ENCODE data around the gene ZNF620. TPM values are rescaled to one million over a fixed set of nuclear protein-coding genes. Genes with fewer than 3 reads are reported as not detected.

The ZNF620 gene
- polyA plus RNA-seq, 1 donor (not counting 4 experiments of a cell fraction or from before 2014, with no cell fraction given): 0.35 TPM

DNA sequence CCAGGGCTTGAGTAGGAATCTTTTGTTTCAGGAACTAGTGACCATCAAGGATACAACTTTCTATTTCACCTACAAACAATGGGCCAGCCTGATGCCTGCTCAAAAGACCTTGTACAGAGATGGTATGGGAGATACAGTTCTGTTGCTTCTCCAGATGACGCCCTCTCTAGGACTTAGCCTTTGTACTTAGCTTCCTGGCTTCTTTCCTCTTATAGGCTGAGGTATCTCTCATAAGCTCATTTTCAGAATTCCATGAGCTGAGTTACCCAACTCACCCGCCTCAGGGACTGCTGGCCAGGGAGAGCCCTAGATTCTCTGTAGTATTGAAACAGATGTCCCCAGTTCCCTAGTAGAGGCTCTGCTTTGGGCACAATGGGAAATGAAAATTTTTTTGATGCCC lies 8.6 kb upstream of the ZNF620 start:
- TF ChIP-seq, protein P1, sequence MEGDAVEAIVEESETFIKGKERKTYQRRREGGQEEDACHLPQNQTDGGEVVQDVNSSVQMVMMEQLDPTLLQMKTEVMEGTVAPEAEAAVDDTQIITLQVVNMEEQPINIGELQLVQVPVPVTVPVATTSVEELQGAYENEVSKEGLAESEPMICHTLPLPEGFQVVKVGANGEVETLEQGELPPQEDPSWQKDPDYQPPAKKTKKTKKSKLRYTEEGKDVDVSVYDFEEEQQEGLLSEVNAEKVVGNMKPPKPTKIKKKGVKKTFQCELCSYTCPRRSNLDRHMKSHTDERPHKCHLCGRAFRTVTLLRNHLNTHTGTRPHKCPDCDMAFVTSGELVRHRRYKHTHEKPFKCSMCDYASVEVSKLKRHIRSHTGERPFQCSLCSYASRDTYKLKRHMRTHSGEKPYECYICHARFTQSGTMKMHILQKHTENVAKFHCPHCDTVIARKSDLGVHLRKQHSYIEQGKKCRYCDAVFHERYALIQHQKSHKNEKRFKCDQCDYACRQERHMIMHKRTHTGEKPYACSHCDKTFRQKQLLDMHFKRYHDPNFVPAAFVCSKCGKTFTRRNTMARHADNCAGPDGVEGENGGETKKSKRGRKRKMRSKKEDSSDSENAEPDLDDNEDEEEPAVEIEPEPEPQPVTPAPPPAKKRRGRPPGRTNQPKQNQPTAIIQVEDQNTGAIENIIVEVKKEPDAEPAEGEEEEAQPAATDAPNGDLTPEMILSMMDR (optimal IDR thresholded peaks at IDR 0.05 in 1 of 3, IDR thresholded peaks at IDR 0.05 in 1 of 3, conservative IDR thresholded peaks at IDR 0.05 in 1 of 3; ENCODE audit: extremely low read depth in 1 of 3, insufficient read depth in 2 of 3, low read length in 3 of 3): no peak
- no peak for TF ChIP-seq EZH2 (IDR thresholded peaks at IDR 0.05; ENCODE audit: low read length)
- Histone ChIP-seq H3K9me3 (ENCODE audit: control insufficient read depth, low read depth, low read length) (no peaks in the 10 kb centered on the region), H3K4me1 (ENCODE audit: control insufficient read depth, extremely low read depth, insufficient read depth, low read length) (no peaks in the 10 kb centered on the region), H3K9me1 (ENCODE audit: control insufficient read depth, extremely low read depth, insufficient read depth, low read length) (no peaks in the 10 kb centered on the region), H3K27ac (ENCODE audit: control insufficient read depth, insufficient read depth, low read length) (no peak overlapping the region), H2AFZ (ENCODE audit: control insufficient read depth, low read length) (no peak overlapping the region), H3K36me3 (ENCODE audit: control insufficient read depth in 2 of 2, extremely low read depth in 1 of 2, insufficient read depth in 2 of 2, low read length in 2 of 2) (no peaks in the 10 kb centered on the region), H4K20me1 (ENCODE audit: control insufficient read depth, extremely low read depth, insufficient read depth, low read length) (no peaks in the 10 kb centered on the region), H3K9ac (ENCODE audit: control insufficient read depth, extremely low read depth, insufficient read depth, low read length) (no peak overlapping the region), H3K4me2 (ENCODE audit: control insufficient read depth, extremely low read depth, insufficient read depth, low read depth, low read length) (no peak overlapping the region), H3K27me3 (ENCODE audit: control insufficient read depth, extremely low read depth, insufficient read depth, low read length) (no peaks in the 10 kb centered on the region), H3K79me2 (ENCODE audit: control insufficient read depth, insufficient read depth, low read length) (no peaks in the 10 kb centered on the region), H3K4me3 (ENCODE audit: control insufficient read depth in 2 of 3, extremely low read depth in 1 of 3, insufficient read depth in 2 of 3, low read depth in 1 of 3, low read length in 3 of 3) (no peak overlapping the region)
- no peak for DNase-seq (ENCODE audit: low read depth, low spot score)
- no peak for FAIRE-seq
- dilution Hi-C loops (cut with MboI; ENCODE audit: extremely low pct_ligation_motif_present, low sequenced_read_pairs): no loop called here

DNA sequence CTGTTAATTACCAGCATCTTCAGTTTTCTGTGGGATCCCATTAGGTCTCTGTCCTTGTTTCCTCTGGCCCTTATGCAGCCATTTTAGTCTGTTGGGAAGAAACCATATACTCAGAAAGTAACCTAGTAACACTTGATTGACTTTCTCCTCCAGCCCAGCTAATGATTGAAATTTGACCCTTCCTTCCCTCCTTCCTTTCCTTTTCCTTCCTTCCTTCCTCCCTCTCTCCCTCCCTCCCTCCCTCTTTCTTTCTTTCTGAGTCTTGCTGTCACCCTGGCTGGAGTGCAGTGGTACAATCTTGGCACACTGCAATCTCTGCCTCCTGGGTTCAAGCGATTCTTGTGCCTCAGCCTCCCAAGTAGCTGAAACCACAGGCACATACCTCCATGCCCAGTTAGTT lies 5.9 kb upstream of the ZNF620 start:
- peaks cover 8% of the 10 kb centered on the region for H3K4me1 ChIP-seq (ENCODE audit: control insufficient read depth, extremely low read depth, insufficient read depth, low read length)
- DNase-seq (ENCODE audit: low read depth, low spot score) (no peak), FAIRE-seq (no peak)
- H3K27ac ChIP-seq (ENCODE audit: control insufficient read depth, insufficient read depth, low read length): no peak overlapping the region
- no peak overlapping the region for H3K4me2 ChIP-seq (ENCODE audit: control insufficient read depth, extremely low read depth, insufficient read depth, low read depth, low read length)
- TF ChIP-seq EZH2 (IDR thresholded peaks at IDR 0.05; ENCODE audit: low read length): no peak
- TF ChIP-seq, protein P1 (optimal IDR thresholded peaks at IDR 0.05 in 1 of 3, IDR thresholded peaks at IDR 0.05 in 1 of 3, conservative IDR thresholded peaks at IDR 0.05 in 1 of 3; ENCODE audit: extremely low read depth in 1 of 3, insufficient read depth in 2 of 3, low read length in 3 of 3): no peak
- H3K4me3 ChIP-seq (ENCODE audit: control insufficient read depth in 2 of 3, extremely low read depth in 1 of 3, insufficient read depth in 2 of 3, low read depth in 1 of 3, low read length in 3 of 3): no peak overlapping the region
- H3K36me3 ChIP-seq (ENCODE audit: control insufficient read depth in 2 of 2, extremely low read depth in 1 of 2, insufficient read depth in 2 of 2, low read length in 2 of 2): no peaks in the 10 kb centered on the region
- no peaks in the 10 kb centered on the region for H3K27me3 ChIP-seq (ENCODE audit: control insufficient read depth, extremely low read depth, insufficient read depth, low read length)
- H3K9ac ChIP-seq (ENCODE audit: control insufficient read depth, extremely low read depth, insufficient read depth, low read length): no peak overlapping the region
- H2AFZ ChIP-seq (ENCODE audit: control insufficient read depth, low read length): no peak overlapping the region
- dilution Hi-C loops (cut with MboI; ENCODE audit: extremely low pct_ligation_motif_present, low sequenced_read_pairs): no loop called here
- H4K20me1 ChIP-seq (ENCODE audit: control insufficient read depth, extremely low read depth, insufficient read depth, low read length): no peaks in the 10 kb centered on the region
- H3K79me2 ChIP-seq (ENCODE audit: control insufficient read depth, insufficient read depth, low read length): no peaks in the 10 kb centered on the region
- no peaks in the 10 kb centered on the region for H3K9me1 ChIP-seq (ENCODE audit: control insufficient read depth, extremely low read depth, insufficient read depth, low read length)
- H3K9me3 ChIP-seq (ENCODE audit: control insufficient read depth, low read depth, low read length): no peaks in the 10 kb centered on the region
